Coronary artery (tissue), 2 donors: ENCODE results near the gene NDC80.
"Not testable (repeated sequence)": the region's sequence is repeated elsewhere in the genome, so short reads cannot be mapped to it uniquely, and the experiment has no call there.

Experiments
- DNase-seq: peaks from one replicate; pipeline ENCODE4 v3.0.0-alpha.2; 2017; ENCODE audit warnings: low spot score
- H3K27ac ChIP-seq, 2 donors: fragments of 200-600 bp; sonication (generic); one replicate each; pipeline ENCODE4 v1.5.1; 2016 to 2019
- H3K4me3 ChIP-seq: fragments of 200-600 bp; sonication (generic); 2 replicates; pipeline ENCODE4 v1.5.1; 2016; ENCODE audit warnings: mild to moderate bottlenecking, moderate library complexity
- TF ChIP-seq, protein P1 (sequence below): fragments of 200-600 bp; sonication (generic); IDR thresholded peaks from one replicate; pipeline ENCODE4 v1.5.1; 2019; ENCODE audit warnings: antibody characterized with exemption

Gene NDC80

DNA sequence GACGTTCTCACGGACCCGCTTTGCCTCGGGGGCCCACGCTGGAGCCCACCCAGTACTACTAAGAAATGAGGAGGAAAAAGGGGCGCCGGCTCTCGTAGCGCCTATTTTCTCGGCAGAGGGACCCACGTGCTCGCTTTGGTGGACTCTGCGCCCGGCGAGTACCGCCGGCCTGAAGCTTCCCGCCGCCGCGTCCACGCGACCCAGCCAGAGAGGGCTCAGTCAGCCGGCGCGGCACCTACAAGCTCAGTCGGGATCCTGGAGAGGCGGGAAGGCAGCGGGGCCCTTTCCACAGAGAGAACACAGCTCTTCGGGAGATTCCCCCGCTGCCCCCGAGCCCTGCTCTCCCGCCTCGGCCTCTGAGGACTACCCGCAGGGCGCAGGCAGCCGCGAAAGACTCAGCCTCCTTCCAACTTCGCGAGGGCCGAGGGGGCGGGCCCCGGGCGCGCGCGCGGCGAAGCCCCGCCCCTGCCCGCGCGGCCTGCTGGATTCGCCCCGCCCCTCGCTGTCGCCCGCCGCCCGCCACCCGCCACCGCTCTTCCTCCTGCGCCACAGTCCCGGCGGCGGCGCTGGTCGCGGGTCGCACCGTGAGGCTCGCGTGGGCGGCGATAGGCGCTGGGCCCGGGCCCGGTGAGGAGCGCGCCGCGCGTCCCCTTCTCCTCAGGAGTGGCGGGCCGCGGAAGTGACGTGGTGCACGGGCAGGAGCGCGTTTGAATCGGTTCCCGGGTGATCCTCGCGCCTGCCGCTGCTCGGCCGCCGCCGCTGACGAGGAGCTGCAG is 84.0 kb downstream of the NDC80 start, which contains the start of gene SMCHD1:
TSS of gene SMCHD1 (plus strand) at position 549 of the 776 bp plus-strand sequence. CDS start 350 bp downstream, outside the sequence.
- DNase-seq, result peak; percentile 89
- TF ChIP-seq, protein P1, sequence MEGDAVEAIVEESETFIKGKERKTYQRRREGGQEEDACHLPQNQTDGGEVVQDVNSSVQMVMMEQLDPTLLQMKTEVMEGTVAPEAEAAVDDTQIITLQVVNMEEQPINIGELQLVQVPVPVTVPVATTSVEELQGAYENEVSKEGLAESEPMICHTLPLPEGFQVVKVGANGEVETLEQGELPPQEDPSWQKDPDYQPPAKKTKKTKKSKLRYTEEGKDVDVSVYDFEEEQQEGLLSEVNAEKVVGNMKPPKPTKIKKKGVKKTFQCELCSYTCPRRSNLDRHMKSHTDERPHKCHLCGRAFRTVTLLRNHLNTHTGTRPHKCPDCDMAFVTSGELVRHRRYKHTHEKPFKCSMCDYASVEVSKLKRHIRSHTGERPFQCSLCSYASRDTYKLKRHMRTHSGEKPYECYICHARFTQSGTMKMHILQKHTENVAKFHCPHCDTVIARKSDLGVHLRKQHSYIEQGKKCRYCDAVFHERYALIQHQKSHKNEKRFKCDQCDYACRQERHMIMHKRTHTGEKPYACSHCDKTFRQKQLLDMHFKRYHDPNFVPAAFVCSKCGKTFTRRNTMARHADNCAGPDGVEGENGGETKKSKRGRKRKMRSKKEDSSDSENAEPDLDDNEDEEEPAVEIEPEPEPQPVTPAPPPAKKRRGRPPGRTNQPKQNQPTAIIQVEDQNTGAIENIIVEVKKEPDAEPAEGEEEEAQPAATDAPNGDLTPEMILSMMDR, result no peak
- H3K4me3 ChIP-seq, result peak within 1 kb of the TSS; percentile 93
- peak within 1 kb of the TSS; percentile 97 to 99 for H3K27ac ChIP-seq

GRCh38 chr18:2655954-2656236 is 84.5 kb downstream of the NDC80 start:
- no peak for DNase-seq
- TF ChIP-seq, protein P1, result no peak
- H3K4me3 ChIP-seq, result peak overlapping the region; percentile 93
- H3K27ac ChIP-seq, result peak overlapping the region; percentile 97 to 99

- H3K27ac ChIP-seq, result peak overlapping the region; percentile 97 to 99
- peak overlapping the region; percentile 93 for H3K4me3 ChIP-seq
- peak; percentile 87 for DNase-seq
- TF ChIP-seq, protein P1, result no peak
Measured at GRCh38 chr18:2656237-2656980, 85.1 kb downstream of the NDC80 start.

- no peak for DNase-seq
Measured at GRCh38 chr18:2656981-2657512, 85.7 kb downstream of the NDC80 start.

GRCh38 chr18:2657788-2658458 is 86.6 kb downstream of the NDC80 start:
- DNase-seq, result no peak
- H3K27ac ChIP-seq, result peak overlapping the region; percentile 46 to 97
- TF ChIP-seq, protein P1, result no peak
- H3K4me3 ChIP-seq, result peak overlapping the region; percentile 38

More at GRCh38 chr18:2656981-2657512, 85.7 kb downstream of the NDC80 start:
- H3K4me3 ChIP-seq, result peak overlapping the region; percentile 93
- TF ChIP-seq, protein P1, result no peak
- peak overlapping the region; percentile 97 to 99 for H3K27ac ChIP-seq

DNA sequence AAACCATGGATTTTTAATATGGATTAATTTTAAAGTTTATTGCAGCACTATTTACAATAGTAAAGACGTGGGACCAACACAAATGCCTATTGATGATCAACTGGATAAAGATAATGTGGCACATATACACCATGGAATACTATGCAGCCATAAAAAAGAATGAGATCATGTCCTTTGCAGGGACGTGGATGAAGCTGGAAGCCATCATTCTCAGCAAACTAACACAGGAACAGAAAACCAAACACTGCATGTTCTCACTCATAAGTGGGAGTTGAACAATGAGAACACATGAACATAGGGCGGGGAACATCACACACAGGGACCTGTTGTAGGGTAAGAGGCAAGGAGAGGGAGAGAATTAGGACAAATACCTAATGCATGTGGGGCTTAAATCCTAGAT is 89.5 kb downstream of the NDC80 start:
- not testable (repeated sequence) for DNase-seq, H3K4me3 ChIP-seq, H3K27ac ChIP-seq

DNA sequence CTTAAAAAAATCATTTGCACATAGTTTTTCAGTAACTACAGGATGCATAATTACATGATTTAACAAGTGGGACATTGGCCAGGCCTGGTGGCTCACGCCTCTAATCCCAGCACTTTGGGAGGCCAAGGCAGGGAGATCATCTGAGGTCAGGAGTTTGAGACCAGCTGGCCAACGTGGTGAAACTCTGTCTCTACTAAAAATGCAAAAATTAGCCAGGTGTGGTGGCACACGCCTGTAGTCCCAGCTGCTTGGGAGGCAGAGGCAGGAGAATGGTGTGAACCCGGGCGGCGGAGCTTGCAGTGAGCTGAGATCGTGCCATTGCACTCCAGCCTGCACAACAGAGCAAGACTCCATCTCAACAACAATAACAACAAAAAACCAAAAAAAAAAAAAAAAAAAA is 90.9 kb downstream of the NDC80 start:
- not testable (repeated sequence) for H3K4me3 ChIP-seq, H3K27ac ChIP-seq, DNase-seq
